GM12891 (cell line): ENCODE results near the gene GRP.

ENCODE experiments used
- DNase-seq: peaks from one replicate; pipeline ENCODE4 v3.0.0; 2011; ENCODE audit warnings: low spot score; ENCODE audit not compliant: insufficient read length
- FAIRE-seq: peaks from 2 replicates; lab custom pipeline; 2011; peaks lifted over from hg19 to GRCh38; lab: Jason Lieb, UNC
- PAX5 ChIP-seq: IDR thresholded peaks from 2 replicates; pipeline ENCODE4 v1.6.1; 2011; ENCODE audit warnings: low read length, moderate library complexity, mild to moderate bottlenecking; ENCODE audit not compliant: insufficient read depth, severe bottlenecking
- POLR2A ChIP-seq: IDR thresholded peaks from 2 replicates; pipeline ENCODE4 v1.6.1; 2011; ENCODE audit warnings: low read depth, low read length, control low read depth
- POLR2AphosphoS5 ChIP-seq: IDR thresholded peaks from 2 replicates; pipeline ENCODE4 v1.6.1; 2011; ENCODE audit warnings: low read depth, low read length, control low read depth
- POU2F2 ChIP-seq: IDR thresholded peaks from 2 replicates; pipeline ENCODE4 v1.6.1; 2011; ENCODE audit warnings: low read depth, mild to moderate bottlenecking, control low read depth, low read length, moderate library complexity
- SPI1 ChIP-seq: IDR thresholded peaks from 2 replicates; pipeline ENCODE4 v1.6.1; 2011; ENCODE audit warnings: low read depth, low read length, control low read depth
- TAF1 ChIP-seq: IDR thresholded peaks from 2 replicates; pipeline ENCODE4 v1.6.1; 2011; ENCODE audit warnings: low read depth, low read length, control low read depth

The GRP gene

GRCh38 chr18:59272221-59272888 lies 52.4 kb downstream of the GRP start:
- no peak for FAIRE-seq
- DNase-seq: peak; percentile 25
- TF ChIP-seq PAX5 (no peak), SPI1 (no peak), TAF1 (no peak), POU2F2 (no peak), POLR2AphosphoS5 (no peak), POLR2A (no peak)

DNA sequence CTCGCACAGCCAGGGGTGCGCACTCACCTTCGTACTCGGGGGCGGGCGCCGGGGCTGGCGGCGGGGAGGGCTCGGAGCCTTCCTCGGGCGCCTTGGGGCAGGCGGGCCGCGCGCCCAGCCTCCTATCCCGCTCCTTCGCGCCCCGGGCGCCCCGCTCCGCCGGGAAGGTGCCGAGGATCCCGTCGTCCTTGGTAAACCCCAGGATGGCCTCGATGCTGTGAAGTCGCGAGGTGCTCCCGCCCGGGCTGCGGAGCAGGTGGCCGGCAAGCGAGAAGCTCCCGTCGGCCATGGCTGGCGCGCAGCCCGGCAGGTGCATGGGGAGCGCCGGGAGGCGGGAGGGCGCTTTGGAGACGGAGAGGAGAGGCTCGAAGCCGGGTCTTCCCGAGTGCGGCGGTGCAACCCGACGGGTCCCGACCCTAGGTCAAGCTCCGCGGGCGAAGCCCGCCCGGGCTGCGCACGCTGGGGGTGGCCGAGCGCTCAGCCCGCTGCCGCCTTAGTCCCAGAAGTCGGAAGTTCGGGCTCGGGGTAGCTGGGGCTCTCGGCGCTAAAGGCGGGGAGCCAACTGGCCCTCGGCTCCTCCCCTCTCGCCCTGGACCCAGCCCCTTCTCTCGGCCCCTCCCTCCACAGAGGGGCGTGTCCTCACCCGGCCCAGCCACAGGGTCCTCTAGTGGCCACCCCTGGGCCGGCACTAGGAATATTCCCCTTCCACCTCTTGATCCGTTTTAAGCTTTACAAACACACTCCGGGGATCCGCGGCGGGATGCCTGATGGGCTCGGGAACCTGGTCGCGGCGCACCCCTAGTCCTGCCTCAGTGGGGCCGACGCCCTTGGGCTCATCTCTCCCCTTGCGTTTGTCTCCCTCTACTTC lies 53.2 kb downstream of the GRP start, which contains the start of gene RAX:
Gene RAX (minus strand): TSS at position 564 of the 868 bp plus-strand sequence. CDS start 248 bp downstream, at position 316.
- FAIRE-seq: no peak
- peak; percentile 20 for DNase-seq
- TF ChIP-seq PAX5 (no peak), POU2F2 (no peak)

DNA sequence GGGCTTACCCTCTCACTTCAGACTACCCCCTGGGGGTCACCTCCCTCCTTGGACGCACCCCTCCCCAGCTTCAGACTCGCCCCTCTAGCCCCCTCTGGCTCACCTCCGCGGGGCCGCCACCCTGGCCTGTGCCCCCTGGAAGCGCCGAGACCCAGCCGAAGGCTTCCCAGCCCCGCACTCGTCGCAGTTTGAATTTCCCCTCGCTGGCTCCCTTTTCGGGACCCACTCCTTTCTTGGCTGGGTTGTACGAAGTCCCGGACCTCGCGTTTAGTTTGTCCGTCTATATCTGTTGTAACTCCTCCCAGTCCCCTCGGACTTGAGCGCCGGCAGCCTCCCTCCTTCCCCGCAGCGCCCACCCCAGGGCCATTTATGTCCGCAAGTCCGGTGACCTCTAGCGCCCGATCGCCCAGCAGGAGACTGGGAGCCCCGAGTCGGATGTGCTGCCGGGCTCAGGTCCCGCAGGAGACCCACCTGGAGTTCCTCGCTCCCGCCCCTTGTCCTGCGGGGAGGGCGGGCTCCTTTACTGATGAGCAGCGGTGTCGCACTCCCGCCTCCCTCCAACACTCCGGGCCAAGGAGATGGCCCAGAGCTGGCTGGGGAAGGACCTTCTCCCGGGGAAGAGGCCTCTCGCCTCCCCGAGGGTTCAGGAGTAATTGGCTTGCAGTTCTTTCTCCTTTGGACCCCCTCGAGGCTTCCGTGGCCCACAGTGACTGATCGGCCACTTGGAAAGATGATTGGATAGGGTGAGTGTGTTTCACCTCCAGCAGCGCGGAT lies 54.0 kb downstream of the GRP start:
- TF ChIP-seq PAX5: no peak
- no peak for TF ChIP-seq POU2F2
- TF ChIP-seq POLR2AphosphoS5: no peak
- no peak for TF ChIP-seq SPI1
- no peak for TF ChIP-seq POLR2A
- TF ChIP-seq TAF1: no peak
- no peak for DNase-seq
- no peak for FAIRE-seq

DNA sequence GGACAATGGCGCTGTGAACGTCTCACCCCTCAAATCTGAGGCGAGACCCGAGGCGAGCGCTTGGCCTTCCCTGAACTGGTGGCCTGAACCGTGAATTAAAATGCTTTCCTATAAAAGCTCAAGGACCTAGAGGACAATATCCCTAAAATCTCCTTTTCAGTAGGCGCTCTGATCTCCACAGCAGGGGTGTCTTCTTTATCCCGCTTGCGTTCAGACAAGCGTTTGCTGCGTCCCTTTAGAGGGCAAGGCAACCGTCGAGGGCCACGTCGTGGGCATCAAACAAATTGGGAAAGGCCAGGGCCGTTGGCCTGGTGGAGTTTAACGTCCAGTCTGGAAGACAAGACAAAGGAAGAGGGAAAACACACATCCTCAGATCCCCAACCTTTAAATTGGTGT lies 54.6 kb downstream of the GRP start:
- FAIRE-seq (no peak), DNase-seq (no peak)
- no peak for TF ChIP-seq SPI1
- TF ChIP-seq POU2F2: no peak
- no peak for TF ChIP-seq POLR2A
- no peak for TF ChIP-seq POLR2AphosphoS5
- TF ChIP-seq PAX5: no peak
- no peak for TF ChIP-seq TAF1

GRCh38 chr18:59275406-59275949 lies 55.5 kb downstream of the GRP start:
- FAIRE-seq: no peak
- no peak for DNase-seq
- TF ChIP-seq POLR2A (no peak), SPI1 (no peak), POU2F2 (no peak), PAX5 (no peak), POLR2AphosphoS5 (no peak), TAF1 (no peak)

DNA sequence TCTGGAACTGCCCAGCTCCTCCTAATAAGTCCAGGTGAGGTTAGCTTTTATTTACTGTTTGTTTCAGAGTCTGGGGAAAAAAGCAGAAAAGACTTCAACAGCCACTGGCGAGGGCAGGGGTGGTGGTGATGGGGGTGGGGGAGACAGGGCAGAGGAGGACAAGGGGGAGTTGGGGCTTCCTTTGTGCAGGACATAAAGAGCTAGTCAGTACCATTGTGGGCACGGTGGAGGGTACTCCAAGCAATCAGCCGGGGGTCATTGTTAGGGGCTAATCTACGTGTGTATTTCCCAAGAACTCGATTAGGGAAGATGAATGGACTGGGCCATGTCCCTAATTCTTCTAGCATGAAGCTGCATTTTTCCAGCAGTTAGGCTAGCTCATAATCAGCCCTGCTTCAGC lies 56.1 kb downstream of the GRP start:
- FAIRE-seq: no peak
- DNase-seq: no peak
- no peak for TF ChIP-seq POU2F2
- TF ChIP-seq POLR2A: no peak
- TF ChIP-seq TAF1: no peak
- no peak for TF ChIP-seq PAX5
- TF ChIP-seq POLR2AphosphoS5: no peak
- no peak for TF ChIP-seq SPI1

- FAIRE-seq (no peak), DNase-seq (no peak)
- TF ChIP-seq PAX5: no peak
- no peak for TF ChIP-seq POU2F2
- no peak for TF ChIP-seq SPI1
- no peak for TF ChIP-seq POLR2A
- no peak for TF ChIP-seq TAF1
- no peak for TF ChIP-seq POLR2AphosphoS5
These were observed 58.8 kb downstream of the GRP start for GRCh38 chr18:59278793-59279192.

GRCh38 chr18:59279193-59279592 lies 59.2 kb downstream of the GRP start:
- TF ChIP-seq TAF1: no peak
- no peak for TF ChIP-seq POLR2A
- TF ChIP-seq POU2F2: no peak
- TF ChIP-seq SPI1: no peak
- no peak for FAIRE-seq
- no peak for DNase-seq

GRCh38 chr18:59279722-59280121 lies 59.8 kb downstream of the GRP start:
- TF ChIP-seq TAF1: no peak
- TF ChIP-seq POLR2AphosphoS5: no peak
- DNase-seq: no peak
- FAIRE-seq: no peak
